ENCODE measurements around the gene GPR68. TPM values are rescaled to one million over a fixed set of nuclear protein-coding genes. Genes with fewer than 3 reads are reported as not detected.
"Not testable (repeated sequence)": the region's sequence is repeated elsewhere in the genome, so short reads cannot be mapped to it uniquely, and the experiment has no call there.

GPR68 gene
- total RNA-seq, 1 donor from 2014 or later = 0.67 TPM

- DNase-seq (ENCODE audit: low spot score) = no peak
These were observed 14.7 kb downstream of the GPR68 start for GRCh38 chr14:91229743-91230200.

DNA sequence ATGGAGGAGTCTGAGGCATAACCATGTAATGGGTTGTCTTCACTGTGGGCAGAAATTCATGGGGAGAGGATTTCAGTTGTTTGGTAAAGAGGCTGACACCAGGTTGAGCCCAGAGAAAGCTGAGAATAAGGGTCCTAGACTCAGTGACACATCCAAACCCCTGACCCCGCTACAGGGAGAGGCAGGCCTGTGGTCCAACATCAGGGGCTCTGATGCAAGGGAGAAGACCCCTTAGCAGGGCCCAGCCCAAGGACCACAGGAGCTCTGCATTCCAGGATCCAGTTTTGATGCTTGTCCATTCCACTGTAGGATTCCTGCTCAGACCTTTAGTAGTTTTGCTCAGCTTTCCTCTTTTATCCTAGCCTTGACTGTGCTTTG, 15.5 kb downstream of the GPR68 start:
- DNase-seq (ENCODE audit: low spot score) = no peak

DNA sequence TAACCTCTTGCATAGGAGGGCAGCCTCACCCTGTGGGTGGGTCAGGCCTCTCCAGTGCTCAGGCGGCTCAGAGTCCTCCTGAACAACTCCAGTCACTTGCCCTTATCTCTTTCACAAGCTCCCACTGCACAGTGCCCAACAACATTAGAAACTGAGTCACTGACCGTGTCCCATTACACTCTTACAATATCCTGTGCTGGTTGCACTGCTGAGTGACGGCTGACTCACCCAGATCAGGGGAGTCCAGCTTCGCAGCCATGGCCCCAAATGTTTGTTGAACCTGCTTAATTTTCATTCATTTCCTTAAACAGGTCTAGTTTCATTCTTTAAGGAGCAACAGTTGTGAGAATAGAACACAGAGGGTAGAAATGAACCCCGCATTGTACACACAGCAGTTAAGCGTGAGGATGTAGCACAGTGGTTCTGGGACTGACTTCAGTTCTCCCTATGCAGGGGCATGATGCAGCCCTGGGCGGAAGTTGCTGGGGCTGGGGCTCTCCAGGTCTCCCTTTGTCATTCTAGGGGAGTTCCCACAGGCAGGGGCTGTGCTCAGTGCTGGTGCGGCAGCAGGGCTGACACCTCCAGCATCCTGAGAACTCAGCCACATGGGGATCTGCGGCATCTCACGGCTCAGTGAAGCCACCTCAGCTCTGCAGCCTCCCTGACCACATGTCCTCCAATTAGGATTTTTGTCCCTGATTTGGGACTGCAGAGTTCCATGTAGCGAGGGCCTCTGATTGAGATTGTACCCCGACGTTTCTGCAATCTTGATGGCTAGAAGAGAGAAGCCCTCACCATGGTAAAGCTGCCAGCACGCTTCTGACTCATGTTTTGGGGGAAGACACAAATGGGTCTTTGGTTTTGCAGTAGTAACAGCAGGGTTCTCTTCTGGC, 16.1 kb downstream of the GPR68 start:
- no peak for DNase-seq (ENCODE audit: low spot score)

- DNase-seq (ENCODE audit: low spot score) = no peak
These were observed 17.3 kb downstream of the GPR68 start for GRCh38 chr14:91227183-91227628.

- DNase-seq (ENCODE audit: low spot score) = not testable (repeated sequence)
These were observed 18.1 kb downstream of the GPR68 start for GRCh38 chr14:91226360-91226759.

DNA sequence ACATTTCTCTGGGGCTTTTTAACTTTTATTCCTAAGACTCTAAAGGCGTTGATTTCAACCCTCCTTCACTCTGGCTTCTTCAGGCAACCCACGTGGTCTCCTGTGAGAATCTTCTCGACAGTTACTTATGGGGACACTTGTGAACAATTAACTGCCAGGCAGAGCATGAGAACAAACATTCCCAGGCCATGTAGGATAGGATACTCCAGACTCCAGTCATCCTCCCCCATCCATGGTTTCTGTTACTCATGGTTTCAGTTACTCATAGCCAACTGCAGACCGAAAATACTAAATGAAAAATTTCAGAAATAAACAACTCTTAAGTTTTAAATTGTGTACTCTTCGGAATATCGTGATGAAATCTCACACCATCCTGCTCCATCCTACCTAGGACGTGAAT, 19.5 kb downstream of the GPR68 start:
- DNase-seq (ENCODE audit: low spot score) = no peak

DNA sequence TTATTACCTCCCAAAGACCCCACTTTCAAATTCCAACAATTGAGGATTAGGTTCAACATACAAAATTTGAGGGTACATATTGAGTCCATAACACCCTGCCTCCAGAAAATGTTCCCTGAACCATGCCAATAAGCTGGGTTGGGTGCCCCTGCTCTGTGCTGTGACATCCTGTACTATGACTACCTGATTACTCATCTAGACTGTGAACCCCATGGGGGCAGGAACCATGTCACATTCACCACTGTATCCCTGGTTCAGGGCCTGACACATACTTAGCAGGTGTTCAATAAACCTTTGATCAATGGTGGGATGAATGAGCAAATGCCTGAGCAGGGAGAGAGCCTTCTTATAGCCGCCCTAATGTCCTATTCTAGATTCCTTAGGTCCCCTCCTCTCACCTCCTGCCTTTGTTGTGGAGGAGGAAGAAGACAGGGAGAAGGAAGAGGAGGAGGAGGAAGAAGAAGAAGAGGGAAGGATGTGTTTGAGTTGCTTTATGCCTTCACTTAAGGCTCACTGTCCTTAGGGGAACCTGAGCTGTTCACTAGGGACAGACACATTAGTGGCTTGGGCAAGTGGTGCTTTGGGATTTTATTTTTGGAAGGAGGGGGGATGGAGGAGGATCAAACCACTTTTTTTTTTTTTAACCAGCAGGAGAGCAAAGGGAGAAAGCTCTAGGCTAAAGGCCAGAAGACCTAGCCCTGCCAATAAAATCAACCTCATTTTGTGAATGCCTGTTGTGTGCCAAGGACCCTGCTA, 21.3 kb downstream of the GPR68 start:
- no peak for DNase-seq (ENCODE audit: low spot score)

DNA sequence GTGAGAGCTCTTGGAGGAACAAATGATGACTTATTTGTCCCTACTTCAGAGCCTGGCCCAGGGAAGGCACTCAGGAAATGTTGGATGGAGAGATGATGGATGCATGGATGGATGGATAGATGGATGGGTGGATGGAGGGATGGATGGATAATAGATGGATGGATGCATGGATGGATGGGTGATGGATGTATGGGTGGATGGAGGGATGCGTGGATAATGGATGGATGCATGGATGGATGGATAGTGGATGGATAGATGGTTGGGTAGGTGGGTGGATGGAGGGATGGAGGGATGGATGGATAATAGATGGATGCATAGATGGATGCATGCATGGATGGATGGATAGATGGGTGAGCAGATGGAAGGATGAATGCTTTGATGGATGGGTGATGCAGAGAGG, 23.2 kb downstream of the GPR68 start:
- DNase-seq (ENCODE audit: low spot score) = no peak

DNA sequence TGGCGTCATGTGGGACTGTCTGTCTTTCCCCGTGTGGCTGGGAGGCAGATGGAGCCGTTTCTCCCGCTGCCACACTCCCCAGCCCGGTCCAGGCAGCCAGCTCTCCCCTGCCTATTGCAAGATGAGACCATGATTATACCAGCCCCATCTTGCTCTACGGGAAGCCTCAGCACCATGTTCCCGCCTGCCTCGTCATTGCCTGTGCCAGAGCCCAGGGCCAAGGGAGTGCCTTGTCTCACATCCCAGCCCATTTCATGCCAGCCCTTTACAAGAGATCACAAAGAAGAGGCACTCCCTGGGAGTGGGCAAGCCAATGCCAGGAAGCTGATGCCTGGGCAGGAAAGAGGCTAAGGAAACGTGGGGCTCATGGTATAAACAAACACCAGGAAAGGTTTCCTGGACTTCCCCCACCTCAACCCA, 23.9 kb downstream of the GPR68 start:
- DNase-seq (ENCODE audit: low spot score) = no peak

DNA sequence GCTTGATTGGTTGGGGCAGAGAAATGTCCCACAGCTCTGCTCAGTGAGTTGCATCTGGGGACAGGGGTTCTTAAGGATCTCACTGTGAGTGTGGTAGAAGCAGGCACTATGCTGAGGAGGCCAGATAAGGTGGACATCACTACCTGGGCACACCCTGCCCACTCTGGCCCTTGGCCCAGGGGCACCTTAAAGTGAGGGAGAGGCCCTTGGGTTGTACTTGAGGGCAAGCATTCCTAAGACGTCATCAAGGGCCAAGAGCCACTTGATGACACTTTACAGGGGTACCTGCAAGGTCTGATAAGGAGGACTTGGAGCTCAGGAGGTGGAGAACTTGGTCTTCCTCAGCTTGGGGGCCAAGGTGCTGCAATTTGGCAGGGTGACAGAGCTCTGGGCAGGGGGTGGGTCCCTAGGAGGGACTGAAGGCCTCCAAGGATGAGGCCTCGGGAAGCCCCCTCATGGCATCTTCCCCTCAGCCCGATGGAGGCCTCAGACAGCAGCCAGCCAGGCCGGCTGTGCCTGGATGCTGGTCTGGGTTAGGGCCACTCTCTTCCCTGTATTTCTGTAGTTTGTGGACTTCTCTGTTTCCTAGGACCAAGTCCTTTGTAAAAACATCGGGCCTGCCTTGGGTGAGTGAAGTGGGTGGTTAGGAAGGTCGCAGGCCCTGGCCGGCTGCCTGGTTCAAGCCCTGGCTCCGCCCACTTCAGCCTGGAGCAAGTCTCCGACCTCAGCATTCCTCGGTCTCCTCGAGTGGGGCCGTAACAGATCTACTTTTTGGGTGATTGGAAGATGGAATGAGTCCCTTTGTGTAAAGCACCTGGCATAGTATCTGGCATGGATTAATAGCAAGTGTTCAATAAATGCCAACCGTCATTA, 24.8 kb downstream of the GPR68 start:
- no peak for DNase-seq (ENCODE audit: low spot score)

DNA sequence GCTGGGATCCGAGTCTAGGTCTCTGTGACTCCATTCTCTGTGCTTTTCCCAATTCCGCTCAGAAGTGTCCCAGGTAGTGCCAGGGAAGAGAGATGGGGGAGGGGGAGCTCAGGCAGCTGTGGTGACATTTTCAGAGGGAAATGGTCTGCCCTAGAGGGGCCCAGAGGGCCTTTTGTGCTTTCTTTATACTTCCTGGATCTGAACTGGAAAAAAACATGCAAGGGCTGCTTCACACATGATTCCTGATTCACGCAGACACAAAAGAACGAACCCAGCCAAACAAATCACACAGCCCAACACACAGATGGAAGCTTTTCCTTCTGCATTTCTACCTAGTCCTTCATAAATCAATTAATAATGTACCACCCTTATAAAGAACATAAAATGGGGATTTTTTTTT, 26.5 kb downstream of the GPR68 start:
- no peak for DNase-seq (ENCODE audit: low spot score)

GRCh38 chr14:91216731-91217226, 27.7 kb downstream of the GPR68 start:
- no peak for DNase-seq (ENCODE audit: low spot score)

DNA sequence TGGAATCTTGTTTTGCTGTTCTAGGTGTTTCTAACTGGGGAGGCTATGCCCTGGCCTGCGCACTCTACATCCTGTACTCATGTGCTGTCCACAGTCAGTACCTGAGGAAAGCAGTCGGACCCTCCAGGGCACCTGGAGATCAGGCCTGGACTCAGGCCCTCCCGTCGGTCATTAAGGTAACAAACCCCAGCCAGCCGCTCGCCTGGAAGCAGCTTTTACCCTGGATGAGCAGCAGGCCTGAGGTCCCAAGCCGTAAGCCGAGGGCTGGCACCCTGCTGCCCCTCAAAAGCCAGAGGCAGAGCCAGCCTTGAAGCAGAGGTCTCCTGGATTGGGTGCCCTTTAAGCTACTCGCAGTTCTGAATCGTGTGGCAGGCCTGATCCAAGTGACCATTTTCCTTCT, 29.1 kb downstream of the GPR68 start:
- no peak for DNase-seq (ENCODE audit: low spot score)

DNA sequence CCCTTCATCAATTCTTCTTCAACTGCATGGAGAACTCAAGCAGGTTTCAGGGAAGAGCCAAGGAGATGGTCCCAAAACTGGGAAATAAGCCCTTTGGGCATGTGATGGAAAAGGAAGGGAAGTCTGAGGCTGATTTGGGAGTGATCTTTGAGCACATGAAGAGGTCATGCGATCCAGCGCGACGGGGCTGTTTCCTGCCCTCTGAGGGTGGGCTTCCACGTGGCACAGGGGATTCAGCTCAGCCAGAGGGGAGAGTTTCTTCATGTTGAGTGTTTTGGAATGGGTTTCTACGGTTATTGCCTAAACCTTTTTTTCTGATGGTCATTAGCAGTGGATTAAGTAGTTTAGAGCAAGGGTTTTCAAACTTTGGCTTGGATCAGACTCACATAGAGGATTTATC, 30.2 kb downstream of the GPR68 start:
- DNase-seq (ENCODE audit: low spot score) = no peak

GRCh38 chr14:91211017-91211416, 33.5 kb downstream of the GPR68 start:
- no peak for DNase-seq (ENCODE audit: low spot score)

- no peak for DNase-seq (ENCODE audit: low spot score)
These were observed 37.5 kb downstream of the GPR68 start for GRCh38 chr14:91207008-91207407.

DNA sequence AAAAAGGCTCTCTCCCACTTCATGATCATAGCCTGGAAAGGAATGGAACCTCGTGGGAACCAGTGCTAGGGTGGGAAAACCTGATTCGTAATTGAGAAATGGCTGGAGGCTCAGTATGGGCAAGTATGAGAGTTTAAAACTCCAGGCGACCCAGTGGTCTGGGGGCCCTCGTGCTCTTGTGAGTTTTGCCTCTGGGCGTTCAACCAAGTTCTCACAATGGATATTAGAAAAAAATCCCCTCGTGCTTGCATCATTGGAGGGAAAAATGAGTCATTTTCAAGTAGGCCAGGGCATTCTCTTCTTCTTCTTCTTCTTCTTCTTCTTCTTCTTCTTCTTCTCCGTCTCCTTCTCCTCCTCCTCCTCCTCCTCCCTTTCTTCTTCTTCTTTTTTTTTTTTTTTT, 39.0 kb downstream of the GPR68 start:
- DNase-seq (ENCODE audit: low spot score) = no peak

DNA sequence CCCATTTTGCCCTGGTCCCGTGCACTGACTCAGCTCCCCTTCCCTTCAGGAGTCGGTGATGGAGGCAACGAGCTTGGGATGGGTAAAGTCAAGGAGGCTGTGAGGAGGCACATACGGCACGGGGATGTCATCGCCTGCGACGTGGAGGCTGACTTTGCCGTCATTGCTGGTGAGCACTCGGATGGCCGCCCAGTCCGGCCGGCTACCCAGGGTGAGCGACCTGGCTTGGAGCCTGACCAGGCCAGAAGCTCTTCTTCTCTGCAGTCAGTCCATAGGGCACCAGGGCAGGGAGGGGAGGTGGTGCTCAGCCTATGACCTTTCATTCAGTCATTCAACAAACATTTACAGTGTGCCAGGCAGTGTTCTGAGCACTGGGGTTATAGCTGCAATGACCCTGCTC, 39.8 kb downstream of the GPR68 start:
- DNase-seq (ENCODE audit: low spot score) = no peak

DNA sequence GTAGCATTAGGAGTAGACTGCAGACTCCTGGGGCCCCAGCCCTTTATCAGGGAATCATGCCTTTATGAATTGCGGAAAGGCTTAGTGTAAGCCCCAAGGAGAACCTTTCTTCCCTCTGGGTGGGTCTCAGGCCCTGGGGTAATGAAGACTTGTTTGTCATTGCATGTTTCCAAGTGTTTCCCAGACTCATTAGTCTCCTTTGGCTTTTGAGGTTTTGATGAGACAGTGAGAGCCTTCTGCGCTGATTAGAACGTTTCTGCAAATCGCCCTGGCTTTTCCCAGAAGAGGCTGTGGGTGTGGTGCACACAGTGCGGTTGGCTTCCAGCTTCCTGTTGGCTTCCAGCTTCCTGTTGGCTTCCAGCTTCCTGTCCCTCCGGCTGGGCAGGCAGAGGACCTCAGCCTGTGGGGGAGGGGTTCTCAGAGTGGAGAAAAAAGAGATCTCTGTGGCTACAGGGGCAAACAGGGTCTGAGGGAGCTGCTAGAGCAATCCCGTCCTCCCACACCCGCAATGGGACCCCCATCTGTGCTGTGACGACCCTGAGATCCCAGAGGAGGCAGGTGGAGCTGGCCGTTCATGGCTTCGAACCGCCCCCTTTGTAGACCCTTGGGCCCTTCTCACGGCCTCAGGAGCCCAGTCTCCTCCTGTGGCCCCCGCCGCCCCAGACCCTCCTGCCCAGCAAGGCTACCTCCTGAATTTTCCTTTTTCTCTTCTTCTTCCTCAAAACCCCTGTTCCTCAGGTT, 42.1 kb downstream of the GPR68 start:
- DNase-seq (ENCODE audit: low spot score) = no peak

GRCh38 chr14:91200802-91201201, 43.7 kb downstream of the GPR68 start:
- not testable (repeated sequence) for DNase-seq (ENCODE audit: low spot score)

Data from mesenteric fat pad (tissue), 1 donor.